HCT116 (cell line): ENCODE measurements around the gene SEMA3B. TPM values are rescaled to one million over a fixed set of nuclear protein-coding genes. Genes with fewer than 3 reads are reported as not detected.

Experiments
- ATAC-seq: fragments of 200-7000 bp; cut with Tn5 transposase; 2 replicates; pipeline ENCODE4 v1.9.1; 2020; ENCODE audit warnings: mild to moderate bottlenecking, moderate library complexity
- BruUV-seq: library from RNA; stranded (reverse); fragments of 400-500 nt; replicated peaks from 2 replicates; lab custom pipeline; 2021; lab: Mats Ljungman, UMichigan
- CTCF ChIA-PET: fragments of 300-600 bp; sonication (Branson Sonifier 250); formaldehyde crosslinking; loops from one replicate; lab custom pipeline; 2021; ENCODE audit warnings: antibody characterized with exemption; lab: Charles Lee
- POLR2A ChIA-PET: fragments of 300-600, 350-600 bp; sonication (Branson Sonifier 250); formaldehyde crosslinking; loops from one replicate; lab custom pipeline; 2021; ENCODE audit warnings: antibody characterized with exemption; lab: Charles Lee
- RAD21 ChIA-PET, 2 experiments: fragments of 300-600 bp; sonication (Branson Sonifier 250); formaldehyde crosslinking; loops; one replicate each; lab custom pipeline; 2023; ENCODE audit warnings: low total read pairs in 2 of 2; ENCODE audit not compliant: uncharacterized antibody in 2 of 2, unreplicated experiment in 2 of 2, low non-redundant PET in 1 of 2; lab: Charles Lee
- DNase-seq: peaks from one replicate; pipeline ENCODE4 v3.0.0-alpha.2; 2010; ENCODE audit warnings: low read depth, low spot score
- H2AFZ ChIP-seq: fragments of 200-600 bp; shearing (Covaris generic), sonication (generic); 2 replicates; pipeline ENCODE4 v1.6.1; 2017; ENCODE audit warnings: low read depth, mixed run types, mixed read lengths, antibody characterized with exemption, low read length; ENCODE audit not compliant: poor library complexity, severe bottlenecking
- H3K27ac ChIP-seq: 2 replicates; pipeline ENCODE4 v1.5.1; 2012; ENCODE audit warnings: low read depth, low read length
- H3K27me3 ChIP-seq: fragments of 200-600 bp; sonication (generic); 2 replicates; pipeline ENCODE4 v1.6.1; 2016; ENCODE audit warnings: mixed run types, low read length, mixed read lengths; ENCODE audit not compliant: insufficient read depth
- H3K36me3 ChIP-seq, 2 experiments: fragments of 200-500 bp in 1 of 2; fragments of 200-600 bp in 1 of 2; sonication (Bioruptor generic) in 1 of 2; sonication (generic) in 1 of 2; 2 replicates each; pipeline versions ENCODE4 v1.5.1 to v1.6.1; 2014 to 2016; ENCODE audit warnings: low read length in 2 of 2, inconsistent platforms in 1 of 2, mixed read lengths in 1 of 2, mixed run types in 1 of 2; ENCODE audit not compliant: insufficient read depth in 2 of 2, control insufficient read depth in 1 of 2
- H3K4me1 ChIP-seq, 2 experiments: fragments of 200-600 bp in 1 of 2; sonication (generic) in 1 of 2; 2 replicates each; pipeline versions ENCODE4 v1.5.1 to v1.6.1; 2012 to 2017; ENCODE audit warnings: low read length in 2 of 2, inconsistent platforms in 1 of 2, mild to moderate bottlenecking in 1 of 2, mixed read lengths in 1 of 2, mixed run types in 1 of 2, moderate library complexity in 1 of 2; ENCODE audit not compliant: insufficient read depth in 2 of 2, control insufficient read depth in 1 of 2
- H3K4me2 ChIP-seq: fragments of 200-600 bp; sonication (generic); 2 replicates; pipeline ENCODE4 v1.6.1; 2017; ENCODE audit warnings: mixed run types, low read length, mixed read lengths
- H3K4me3 ChIP-seq, 2 experiments: fragments of 200-600 bp in 1 of 2; sonication (generic) in 1 of 2; replicated peaks in 1 of 2; 2 replicates each; pipeline ENCODE4 v1.5.1; 2011 to 2016; ENCODE audit warnings: low read length in 2 of 2, control low read depth in 1 of 2, low read depth in 1 of 2, mild to moderate bottlenecking in 1 of 2, mixed read lengths in 1 of 2, mixed run types in 1 of 2
- H3K79me2 ChIP-seq: fragments of 200-600 bp; sonication (generic); 2 replicates; pipeline ENCODE4 v1.6.1; 2017; ENCODE audit warnings: mild to moderate bottlenecking, mixed run types, low read length, moderate library complexity, mixed read lengths; ENCODE audit not compliant: insufficient read depth
- H3K9ac ChIP-seq: fragments of 200-600 bp; sonication (generic); 2 replicates; pipeline ENCODE4 v1.6.1; 2016; ENCODE audit warnings: low read length, mixed read lengths
- H3K9me2 ChIP-seq: fragments of 200-600 bp; sonication (generic), shearing (Covaris generic); 2 replicates; pipeline ENCODE4 v1.6.1; 2017; ENCODE audit warnings: mixed run types, mild to moderate bottlenecking, moderate library complexity; ENCODE audit not compliant: insufficient read depth
- H3K9me3 ChIP-seq, 2 experiments: fragments of 200-500 bp in 1 of 2; fragments of 200-600 bp in 1 of 2; sonication (Bioruptor generic) in 1 of 2; sonication (generic) in 1 of 2; 2 replicates each; pipeline ENCODE4 v1.6.1; 2014 to 2017; ENCODE audit warnings: low read length in 2 of 2, mixed read lengths in 2 of 2, inconsistent platforms in 1 of 2, low read depth in 1 of 2, mild to moderate bottlenecking in 1 of 2, mixed run types in 1 of 2, moderate library complexity in 1 of 2; ENCODE audit not compliant: control insufficient read depth in 1 of 2, insufficient read depth in 1 of 2
- H4K20me1 ChIP-seq: fragments of 200-600 bp; sonication (generic), shearing (Covaris generic); 2 replicates; pipeline ENCODE4 v1.6.1; 2017; ENCODE audit warnings: mixed run types, mild to moderate bottlenecking, moderate library complexity; ENCODE audit not compliant: insufficient read depth
- CBX3 ChIP-seq: IDR thresholded peaks from 2 replicates; pipeline ENCODE4 v1.6.1; 2012; ENCODE audit warnings: low read depth
- CTCF ChIP-seq, 3 experiments: fragments of 200-600 bp in 1 of 3; sonication (generic) in 1 of 3; IDR thresholded peaks in 2 of 3; conservative IDR thresholded peaks in 1 of 3; 2 replicates each; pipeline ENCODE4 v1.5.1; 2012 to 2017; ENCODE audit warnings: low read depth in 2 of 3, low read length in 2 of 3, antibody characterized with exemption in 1 of 3, borderline replicate concordance in 1 of 3, control low read depth in 1 of 3, mild to moderate bottlenecking in 1 of 3, mixed read lengths in 1 of 3, mixed run types in 1 of 3, moderate library complexity in 1 of 3; ENCODE audit not compliant: insufficient read depth in 1 of 3
- EGR1 ChIP-seq: IDR thresholded peaks from 2 replicates; pipeline ENCODE4 v1.6.1; 2012; ENCODE audit warnings: low read depth
- EZH2phosphoT487 ChIP-seq: fragments of 200-600 bp; IDR thresholded peaks from 2 replicates; pipeline ENCODE4 v1.6.1; 2018; ENCODE audit warnings: antibody characterized with exemption, borderline replicate concordance
- JUND ChIP-seq: IDR thresholded peaks from 2 replicates; pipeline ENCODE4 v1.6.1; 2012
- POLR2A ChIP-seq: IDR thresholded peaks from 2 replicates; pipeline ENCODE4 v1.7.0; 2011; ENCODE audit warnings: borderline replicate concordance; ENCODE audit not compliant: insufficient read depth, insufficient read length; ENCODE audit errors: extremely low read depth
- REST ChIP-seq: IDR thresholded peaks from 2 replicates; pipeline ENCODE4 v1.6.1; 2012; ENCODE audit warnings: low read depth
- SIN3A ChIP-seq: IDR thresholded peaks from 2 replicates; pipeline ENCODE4 v1.6.1; 2012; ENCODE audit warnings: low read depth
- SRF ChIP-seq: IDR thresholded peaks from 2 replicates; pipeline ENCODE4 v1.6.1; 2012; ENCODE audit warnings: low read depth
- YY1 ChIP-seq: IDR thresholded peaks from 2 replicates; pipeline ENCODE4 v1.6.1; 2011; ENCODE audit warnings: low read length, low read depth, moderate library complexity, mild to moderate bottlenecking; ENCODE audit not compliant: insufficient replicate concordance; ENCODE audit errors: extremely low read depth
- ZFX ChIP-seq: fragments of 450-650 bp; IDR thresholded peaks from 2 replicates; pipeline ENCODE4 v1.6.1; 2017
- ZNF274 ChIP-seq: fragments of 200-500 bp; sonication (Bioruptor generic); IDR thresholded peaks from 2 replicates; pipeline ENCODE4 v1.6.1; 2014; ENCODE audit warnings: mild to moderate bottlenecking, low read depth, low read length, inconsistent platforms
- intact Hi-C: fragments of 100-400 bp; cut with micrococcal nuclease; formaldehyde crosslinking; loops from 2 replicates; pipeline ENCODE4 v1.10.0; 2022
- total RNA-seq: library from RNA; stranded (reverse); gene quantifications from one replicate; pipeline ENCODE4 v1.2.1, GENCODE V29; 2021; ENCODE audit not compliant: unreplicated experiment

SEMA3B gene
- total RNA-seq, 1 experiment from 2014 or later, result 46.2 TPM

DNA sequence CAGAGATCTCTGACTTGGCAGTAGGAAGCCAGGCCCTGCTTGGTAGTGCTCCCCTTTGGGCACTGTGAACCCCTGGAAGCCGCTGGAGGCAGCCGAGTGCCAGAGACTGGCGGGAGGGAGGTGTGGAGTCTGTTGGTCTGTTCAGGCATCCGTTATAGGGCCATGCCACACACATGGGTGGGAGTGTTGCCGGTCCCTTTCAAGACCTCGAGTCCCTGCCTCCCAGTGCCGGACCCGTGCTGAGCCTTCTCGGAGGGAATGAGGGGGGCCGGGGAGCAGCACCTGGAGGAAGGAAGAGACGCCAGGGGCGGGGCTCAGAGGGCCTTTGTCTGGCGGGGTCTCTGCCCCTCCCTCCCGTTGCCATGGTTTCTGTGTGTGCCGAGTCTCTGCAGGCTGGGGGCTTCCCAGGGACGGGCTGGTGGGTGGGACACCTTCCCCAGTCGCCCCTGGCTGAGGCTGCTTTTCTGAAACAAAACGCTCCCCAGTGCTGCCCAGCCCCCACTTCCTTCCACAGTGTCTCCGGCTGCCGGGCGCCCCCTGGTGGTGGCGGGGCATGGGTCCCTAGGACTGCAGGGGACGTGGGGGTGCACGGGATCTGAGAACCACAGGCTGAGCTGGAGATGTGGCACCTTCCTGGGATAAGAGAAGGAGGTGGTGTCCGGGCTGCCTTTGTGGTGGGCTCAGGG, 23.0 kb upstream of the SEMA3B start:
- peak; percentile 87 for ATAC-seq
- TF ChIP-seq CBX3, result no peak
- peak; percentile 45 for TF ChIP-seq YY1
- no peak for TF ChIP-seq JUND
- no peak for TF ChIP-seq REST
- TF ChIP-seq SIN3A, result no peak
- no peak for TF ChIP-seq EZH2phosphoT487
- TF ChIP-seq CTCF (IDR thresholded peaks at IDR 0.05 in 2 of 3, conservative IDR thresholded peaks at IDR 0.05 in 1 of 3; ENCODE audit: borderline replicate concordance in 1 of 3, insufficient read depth in 1 of 3, low read depth in 2 of 3, low read length in 2 of 3), result peak in 2 of 3 experiments; percentile 99; a peak in 4 of 6 replicates
- TF ChIP-seq SRF, result no peak
- TF ChIP-seq EGR1, result no peak
- TF ChIP-seq ZFX, result no peak
- TF ChIP-seq ZNF274, result no peak
- no peak for TF ChIP-seq POLR2A
- TF ChIP-seq, all 23 proteins: peak for 2
- Histone ChIP-seq H3K4me3 (peak overlapping the region; percentile 50 to 59), H3K4me1 (peaks cover 38 to 75% of the 10 kb centered on the region in 2 experiments), H3K27ac (peak overlapping the region; percentile 86), H3K36me3 (peaks cover 0 to 3% of the 10 kb centered on the region in 2 experiments; a peak in 2 of 4 replicates), H3K9me2 (no peaks in the 10 kb centered on the region), H3K79me2 (peaks cover 94% of the 10 kb centered on the region), H3K27me3 (no peaks in the 10 kb centered on the region), H3K4me2 (peak overlapping the region; percentile 93), H3K9me3 (no peaks in the 10 kb centered on the region), H4K20me1 (no peaks in the 10 kb centered on the region), H3K9ac (peak overlapping the region; percentile 77), H2AFZ (no peak overlapping the region)
- RAD21 ChIA-PET, result interaction anchor here (1.0 to 1.5 kb wide), 6 partner anchors 10 to 51 kb away, joined by 3 to 11 read pairs (median 7); partner anchors contain the start of gene GNAI2 (in 1 of the 2)
- no peak for DNase-seq
- CTCF ChIA-PET, result interaction anchor here (0.7 to 4.7 kb wide), 23 partner anchors 8 to 1811 kb away, joined by 3 to 46 read pairs (median 5); partner anchors contain the start of genes GNAI2, GNAT1, HYAL3 and IFRD2
- intact Hi-C loops, result loop anchor here (1.0 kb wide), 1 partner anchor 19 kb away; no protein-coding TSS in a partner anchor
- POLR2A ChIA-PET, result interaction anchor here (1.0 to 2.7 kb wide), 9 partner anchors 9 to 51 kb away, joined by 3 to 34 read pairs (median 5); partner anchors contain the start of gene GNAI2
- no TSS peak for BruUV-seq
